GM21737 (cell line): ENCODE results near the gene STAT4.
A peak's percentile ranks its signal among the peaks of the same experiment; 100 is the strongest.

Experiments
- ATAC-seq: cut with Tn5 transposase; IDR thresholded peaks from one replicate; pipeline ENCODE4 v1.9.1; 2021; ENCODE audit warnings: mild to moderate bottlenecking, moderate library complexity; ENCODE audit not compliant: unreplicated experiment

The STAT4 gene

GRCh38 chr2:191050640-191050987 is 100.2 kb downstream of the STAT4 start:
- no peak for ATAC-seq

- no peak for ATAC-seq
These were observed 100.8 kb downstream of the STAT4 start for GRCh38 chr2:191049728-191050639.

- ATAC-seq = no peak
These were observed 102.7 kb downstream of the STAT4 start for GRCh38 chr2:191048073-191048472.

DNA sequence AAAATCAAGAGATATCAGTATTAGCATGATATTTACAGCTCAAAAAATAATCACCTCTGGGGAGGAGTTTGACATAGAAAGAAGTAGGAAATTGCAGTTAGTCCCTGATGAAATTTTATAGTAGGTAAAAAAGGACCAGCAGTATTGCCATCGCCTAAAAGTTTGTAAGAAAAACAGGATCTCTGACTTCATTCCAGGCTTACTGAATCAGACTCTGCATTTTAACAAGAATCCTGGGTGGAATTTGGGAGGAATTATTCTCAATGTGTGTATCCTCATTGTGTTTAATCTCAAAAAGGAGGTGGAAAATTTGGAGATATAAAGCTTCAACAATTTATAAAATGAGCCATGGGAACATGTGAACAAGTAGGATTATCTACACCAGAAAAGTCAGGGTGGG is 105.7 kb downstream of the STAT4 start:
- no peak for ATAC-seq

DNA sequence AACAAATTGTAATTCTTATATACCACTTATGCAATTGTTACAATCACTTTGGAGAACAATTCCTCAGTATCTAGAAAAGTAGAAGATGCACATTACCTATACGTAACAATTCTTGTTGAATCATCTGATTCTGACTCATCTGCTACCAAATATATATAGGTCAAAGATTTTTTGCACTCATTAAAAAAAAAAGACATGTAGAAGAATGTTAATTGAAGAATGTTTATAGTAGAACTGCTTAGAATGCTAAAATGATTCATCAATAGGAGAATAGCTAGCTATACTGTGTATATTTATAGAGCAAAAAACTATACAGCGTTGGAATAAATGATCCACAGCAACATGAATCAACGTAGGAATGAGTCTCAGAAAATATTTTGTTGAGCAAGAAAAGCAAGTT is 107.4 kb downstream of the STAT4 start:
- no peak for ATAC-seq

DNA sequence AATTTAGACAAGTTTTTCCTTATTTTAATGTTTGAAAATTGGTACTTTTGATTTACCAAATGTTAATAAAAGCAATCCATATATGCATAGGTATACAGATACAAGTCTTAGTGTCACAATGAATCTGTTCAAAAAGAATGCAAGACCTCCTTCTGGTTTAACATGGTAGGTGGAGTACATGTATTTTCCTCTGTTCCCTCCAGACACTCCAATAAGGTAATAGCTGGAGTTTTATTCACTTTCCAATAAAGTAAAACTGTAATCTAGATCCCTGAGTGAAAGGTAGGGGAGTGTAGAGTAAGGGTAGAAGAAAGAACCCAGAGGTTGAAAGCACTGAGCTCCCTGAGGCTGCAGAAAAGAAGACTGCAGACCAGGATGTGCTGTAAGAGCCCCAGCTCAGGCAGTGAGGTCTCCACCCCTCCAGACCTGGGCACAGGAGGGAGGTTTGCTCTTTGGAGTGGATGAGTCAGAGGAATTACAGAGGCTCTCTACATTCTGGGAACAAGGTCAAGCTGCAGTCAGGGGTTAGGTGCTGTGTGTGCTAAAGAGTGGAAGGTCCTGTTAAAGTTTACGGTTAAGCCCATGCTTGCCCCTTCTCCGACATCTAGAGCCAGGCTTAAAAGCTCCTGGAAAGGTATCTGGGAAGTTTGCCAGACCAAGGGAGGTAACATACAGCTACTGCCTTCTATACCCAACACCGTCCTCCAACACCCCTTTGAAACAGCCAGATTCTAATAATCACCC is 109.2 kb downstream of the STAT4 start:
- no peak for ATAC-seq

GRCh38 chr2:191039616-191040015 is 111.2 kb downstream of the STAT4 start:
- ATAC-seq = no peak

GRCh38 chr2:191038741-191039140 is 112.1 kb downstream of the STAT4 start:
- no peak for ATAC-seq

- no peak for ATAC-seq
These were observed 112.5 kb downstream of the STAT4 start for GRCh38 chr2:191038241-191038725.

- ATAC-seq = no peak
These were observed 113.4 kb downstream of the STAT4 start for GRCh38 chr2:191037351-191037750.

DNA sequence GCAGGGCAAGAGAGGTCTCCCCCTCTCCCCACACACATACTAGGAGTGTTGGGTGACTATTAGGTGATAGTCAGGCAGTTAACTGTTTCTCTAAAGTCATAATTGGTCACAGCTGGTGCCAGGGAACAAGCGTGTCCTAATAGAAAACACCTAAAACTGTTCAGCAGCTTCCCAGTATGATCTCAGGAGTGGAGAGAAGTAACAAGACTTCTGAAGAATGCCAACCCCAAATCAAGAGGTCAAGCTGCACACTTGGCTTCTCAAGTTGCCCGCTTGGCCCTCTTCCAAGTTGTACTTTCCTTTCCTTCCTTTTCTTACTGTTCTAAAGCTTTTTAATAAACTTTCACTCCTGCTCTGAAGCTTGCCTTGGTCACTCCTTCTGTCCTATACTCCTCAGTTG is 114.4 kb downstream of the STAT4 start:
- no peak for ATAC-seq

- ATAC-seq = no peak
These were observed 118.0 kb downstream of the STAT4 start for GRCh38 chr2:191032588-191033429.

GRCh38 chr2:191031256-191031655 is 119.5 kb downstream of the STAT4 start:
- no peak for ATAC-seq

- peak; percentile 93 for ATAC-seq
These were observed 120.2 kb downstream of the STAT4 start for GRCh38 chr2:191030521-191031154.

GRCh38 chr2:191029280-191029950 is 121.4 kb downstream of the STAT4 start:
- ATAC-seq = no peak

DNA sequence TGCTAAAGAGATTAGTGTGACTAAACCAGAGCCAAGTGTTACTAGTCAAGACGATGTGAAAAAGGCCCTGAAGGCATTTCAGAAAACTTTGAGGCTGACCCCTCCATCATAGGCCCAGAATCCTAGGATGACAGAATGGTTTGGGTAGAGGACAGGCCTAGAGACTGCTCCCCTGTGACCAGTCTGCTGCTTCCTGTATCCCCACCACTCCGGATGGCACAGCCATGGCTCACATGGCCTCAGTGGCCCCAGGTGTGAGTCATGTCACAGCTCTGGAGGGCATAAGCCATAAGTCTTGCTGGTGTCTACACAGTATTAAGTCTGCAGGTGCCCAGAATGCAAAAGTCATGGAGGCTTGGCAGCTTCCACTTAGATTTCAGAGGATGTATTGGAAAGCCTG is 124.4 kb downstream of the STAT4 start:
- ATAC-seq = no peak

GRCh38 chr2:191025135-191025534 is 125.7 kb downstream of the STAT4 start:
- ATAC-seq = no peak

DNA sequence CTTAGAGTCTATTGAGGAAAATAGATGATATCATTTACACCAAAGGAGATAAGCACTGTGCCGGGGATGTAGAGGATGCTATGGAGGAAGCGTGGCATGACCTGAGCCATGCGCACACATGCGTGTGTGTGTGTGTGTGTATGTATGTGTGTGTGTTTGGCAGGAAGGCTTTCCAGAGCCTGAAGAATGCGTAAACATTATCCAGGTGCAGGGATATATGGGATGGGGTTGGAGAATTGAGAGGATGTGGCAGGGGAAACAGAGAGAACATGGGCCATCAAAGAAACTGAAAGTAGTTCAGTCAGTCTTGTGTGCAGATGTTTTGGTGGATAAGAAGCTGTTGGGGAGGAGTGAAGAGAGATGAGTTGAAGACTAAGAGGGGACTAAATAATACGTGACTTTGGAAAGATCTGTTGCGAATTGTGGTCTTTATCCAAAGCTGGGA is 127.5 kb downstream of the STAT4 start:
- ATAC-seq = no peak

DNA sequence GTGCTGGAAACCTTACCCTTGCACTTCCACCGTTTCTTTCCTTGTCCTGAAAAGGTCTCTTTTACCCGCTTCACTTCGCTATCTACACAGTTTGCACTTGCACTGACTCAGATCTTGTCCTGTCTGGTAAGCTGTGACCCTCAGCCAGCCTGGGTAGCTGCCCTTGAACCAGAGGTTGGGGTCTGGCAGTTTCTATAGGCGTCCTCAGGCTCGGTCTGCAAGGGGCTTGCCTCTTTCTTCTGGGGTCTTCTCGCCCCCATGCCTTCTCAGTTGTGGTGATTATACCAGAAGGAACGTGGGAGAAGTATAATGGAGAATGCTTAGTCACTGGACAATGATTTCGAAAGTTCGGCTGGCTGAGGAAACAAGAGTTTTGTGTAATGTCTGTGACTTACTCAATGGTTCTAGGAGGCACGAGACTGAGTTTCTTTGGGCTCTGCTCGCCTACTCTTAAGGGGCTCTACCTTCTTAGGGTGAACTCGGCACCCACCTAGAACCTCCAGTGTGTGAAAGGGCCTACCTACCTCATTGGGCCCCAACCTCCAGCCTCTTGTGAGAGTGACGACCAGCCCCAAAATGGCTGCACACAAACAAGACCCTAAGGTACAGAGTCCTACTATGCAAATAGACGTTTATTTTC is 129.9 kb downstream of the STAT4 start:
- peak; percentile 5 for ATAC-seq
